Stimulated activated effector memory CD8-positive, alpha-beta T cell treated with anti-CD3 and anti-CD28 coated beads, Interleukin-12 subunit alpha, Interleukin-12 subunit beta, amount 100 ng/mL, for 72 hours (primary cell): Measurements from ENCODE around the gene PGM1.

Source experiments
- ATAC-seq: fragments of 150-1000 bp; cut with Tn5 transposase; 2 replicates; pipeline ENCODE4 v1.10.0; 2021
- DNase-seq, 2 donors: peaks; one replicate each; pipeline ENCODE4 v3.0.0; 2021 to 2022; ENCODE audit warnings: low spot score in 2 of 2
- H3K27ac Mint-ChIP-seq: one replicate; pipeline ENCODE4 v1.8.0; 2022; ENCODE audit warnings: mild to moderate bottlenecking, mixed read lengths
- H3K36me3 Mint-ChIP-seq: one replicate; pipeline ENCODE4 v1.8.0; 2022; ENCODE audit warnings: mild to moderate bottlenecking, mixed read lengths
- H3K4me1 Mint-ChIP-seq: one replicate; pipeline ENCODE4 v1.8.0; 2022; ENCODE audit warnings: mixed read lengths
- H3K4me3 Mint-ChIP-seq: one replicate; pipeline ENCODE4 v1.8.0; 2022; ENCODE audit warnings: mild to moderate bottlenecking, mixed read lengths
- H3K9me3 Mint-ChIP-seq: one replicate; pipeline ENCODE4 v1.8.0; 2022; ENCODE audit warnings: mixed read lengths

Gene PGM1

DNA sequence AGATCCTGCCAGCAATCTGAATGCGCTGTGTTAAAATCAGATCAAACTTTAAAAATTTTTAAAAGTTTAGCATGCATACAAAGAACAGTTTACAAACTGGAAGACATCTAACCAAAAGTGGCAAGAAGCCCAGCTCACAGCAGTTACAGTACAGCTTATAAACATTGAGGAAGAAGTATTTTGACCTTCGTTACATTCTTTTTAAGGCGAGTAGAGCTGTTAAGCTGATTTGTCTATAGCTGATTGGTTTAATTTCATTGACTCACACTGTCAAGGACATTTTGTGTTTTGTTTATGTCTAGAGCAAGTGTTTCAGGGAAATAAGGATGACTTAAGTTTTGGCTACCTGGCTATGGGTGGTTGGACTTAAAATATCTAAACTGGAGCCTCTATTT is 3.0 kb upstream of the PGM1 start:
- peaks cover 20% of the 10 kb centered on the region for H3K36me3 Mint-ChIP-seq
- H3K27ac Mint-ChIP-seq = no peak overlapping the region
- H3K4me3 Mint-ChIP-seq = no peak overlapping the region
- DNase-seq (no peak), ATAC-seq (no peak)
- H3K4me1 Mint-ChIP-seq = peaks cover 19% of the 10 kb centered on the region
- no peaks in the 10 kb centered on the region for H3K9me3 Mint-ChIP-seq

- H3K27ac Mint-ChIP-seq = peak overlapping the region; percentile 97
- H3K36me3 Mint-ChIP-seq = peaks cover 30% of the 10 kb centered on the region
- no peak for ATAC-seq
- H3K4me3 Mint-ChIP-seq = peak overlapping the region; percentile 96
- H3K9me3 Mint-ChIP-seq = no peaks in the 10 kb centered on the region
- no peak for DNase-seq
- peaks cover 38% of the 10 kb centered on the region for H3K4me1 Mint-ChIP-seq
Observed at GRCh38 chr1:63592536-63593302, 492 bp upstream of the PGM1 start.

DNA sequence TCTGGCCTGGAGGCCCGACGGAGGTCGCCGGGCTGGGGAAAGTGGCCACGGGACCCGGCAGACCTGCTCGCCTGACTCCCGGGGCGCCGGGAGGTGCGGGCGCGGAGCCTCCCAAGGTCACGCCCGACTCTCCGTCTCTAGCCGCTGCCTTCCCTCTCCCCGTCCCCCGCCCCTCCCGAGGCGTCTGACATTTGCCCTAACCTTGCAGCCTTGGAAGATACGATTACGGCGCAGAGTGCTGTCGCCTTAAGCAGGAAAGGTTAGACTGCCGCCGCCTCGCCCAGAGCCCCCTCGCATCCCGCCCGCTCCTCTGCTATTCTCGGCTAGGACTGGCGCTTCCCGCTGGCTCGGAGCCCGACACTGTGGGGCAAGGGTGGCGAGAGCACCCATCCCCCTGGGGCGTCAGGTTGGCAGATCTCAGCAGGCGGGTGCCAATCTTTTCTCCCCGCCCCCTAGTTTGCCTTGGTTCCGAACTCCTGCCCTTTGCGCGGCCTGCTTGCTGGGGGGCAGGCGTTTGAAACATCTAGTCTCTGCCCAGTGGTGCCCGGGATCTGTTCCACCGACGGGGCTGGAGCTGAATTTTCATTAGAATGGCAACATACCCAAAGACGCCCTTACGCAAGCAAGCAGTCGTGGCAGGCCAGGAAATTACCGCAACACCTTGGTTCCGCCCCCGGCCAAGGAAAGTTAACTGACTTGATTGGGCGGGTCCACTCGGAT is 835 bp downstream of the PGM1 start:
- Mint-ChIP-seq H3K27ac (peak overlapping the region; percentile 97), H3K36me3 (peaks cover 30% of the 10 kb centered on the region), H3K9me3 (no peaks in the 10 kb centered on the region), H3K4me3 (peak overlapping the region; percentile 96), H3K4me1 (peaks cover 38% of the 10 kb centered on the region)
- peak; percentile 76 for ATAC-seq
- peak; percentile 47 to 86 for DNase-seq

DNA sequence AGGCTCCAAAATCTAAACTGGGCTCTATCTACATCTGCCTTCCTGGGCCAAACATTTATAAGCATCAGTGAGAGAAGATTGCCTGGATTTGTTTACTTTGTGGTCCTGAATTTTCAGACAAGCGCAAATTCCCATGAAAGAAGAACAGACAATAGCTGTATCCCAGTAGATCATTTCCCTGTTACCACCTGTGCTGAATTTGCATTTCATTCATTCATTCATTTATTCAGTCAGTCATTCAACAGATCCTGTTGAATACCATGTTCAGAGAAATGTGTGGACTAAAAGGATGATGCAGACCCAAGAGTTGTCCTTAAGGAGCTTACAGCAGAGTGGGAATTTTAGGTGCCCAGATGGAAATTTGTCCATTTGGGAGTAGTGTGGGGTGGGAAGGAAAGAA is 2.2 kb downstream of the PGM1 start:
- Mint-ChIP-seq H3K9me3 (no peaks in the 10 kb centered on the region), H3K4me3 (peak overlapping the region; percentile 2), H3K36me3 (peaks cover 30% of the 10 kb centered on the region), H3K27ac (no peak overlapping the region), H3K4me1 (peaks cover 42% of the 10 kb centered on the region)
- ATAC-seq = no peak
- no peak for DNase-seq

DNA sequence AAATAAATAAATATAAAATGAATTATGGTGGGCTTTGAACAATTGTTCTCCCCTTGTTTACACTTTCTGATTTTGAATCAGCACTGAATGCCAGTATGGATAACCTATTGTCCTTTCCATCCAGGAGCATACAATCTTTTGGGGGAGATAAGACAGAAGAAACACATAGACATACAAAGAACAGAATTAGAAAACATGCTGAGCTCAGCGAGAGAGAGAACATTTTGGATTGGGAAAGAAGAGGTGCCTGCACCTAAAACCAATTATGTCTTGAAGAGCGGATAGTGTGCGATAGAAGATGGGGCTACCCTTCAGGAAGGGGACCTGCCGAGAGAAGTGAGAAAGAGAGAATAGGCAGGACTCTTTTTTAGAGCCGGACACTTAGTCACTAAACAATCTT is 6.6 kb downstream of the PGM1 start:
- no peaks in the 10 kb centered on the region for H3K9me3 Mint-ChIP-seq
- H3K4me3 Mint-ChIP-seq = no peak overlapping the region
- DNase-seq = no peak
- ATAC-seq = no peak
- H3K36me3 Mint-ChIP-seq = peaks cover 15% of the 10 kb centered on the region
- H3K27ac Mint-ChIP-seq = no peak overlapping the region
- peaks cover 45% of the 10 kb centered on the region for H3K4me1 Mint-ChIP-seq

DNA sequence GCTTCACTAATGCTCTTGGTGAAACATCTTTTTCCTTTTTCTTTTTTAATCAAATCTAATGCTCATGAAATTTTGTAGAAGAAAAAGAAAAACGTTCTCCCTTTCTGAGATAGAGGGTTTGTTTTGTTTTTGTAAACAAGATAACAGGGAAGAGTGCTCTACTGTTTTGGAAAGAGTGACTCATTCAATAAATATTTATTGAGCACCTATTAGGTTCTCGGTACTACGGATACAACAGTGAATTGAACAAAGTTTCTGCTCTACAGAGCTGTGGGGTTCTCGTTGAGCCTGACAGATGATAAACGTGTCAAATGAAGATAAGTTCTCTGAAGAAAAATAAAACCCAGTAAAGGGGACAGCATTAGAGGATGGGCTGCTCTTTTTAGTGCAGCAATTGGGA is 7.0 kb downstream of the PGM1 start:
- Mint-ChIP-seq H3K36me3 (peaks cover 15% of the 10 kb centered on the region), H3K27ac (no peak overlapping the region), H3K4me3 (no peak overlapping the region), H3K4me1 (peaks cover 46% of the 10 kb centered on the region), H3K9me3 (no peaks in the 10 kb centered on the region)
- no peak for ATAC-seq
- no peak for DNase-seq

GRCh38 chr1:63601061-63601460 is 7.8 kb downstream of the PGM1 start:
- DNase-seq (no peak), ATAC-seq (no peak)
- Mint-ChIP-seq H3K27ac (no peak overlapping the region), H3K36me3 (peaks cover 14% of the 10 kb centered on the region), H3K9me3 (no peaks in the 10 kb centered on the region), H3K4me1 (peaks cover 38% of the 10 kb centered on the region), H3K4me3 (no peak overlapping the region)

- H3K27ac Mint-ChIP-seq = no peak overlapping the region
- no peaks in the 10 kb centered on the region for H3K9me3 Mint-ChIP-seq
- ATAC-seq (no peak), DNase-seq (no peak)
- no peak overlapping the region for H3K4me3 Mint-ChIP-seq
- H3K36me3 Mint-ChIP-seq = peaks cover 10% of the 10 kb centered on the region
- peaks cover 34% of the 10 kb centered on the region for H3K4me1 Mint-ChIP-seq
Observed at GRCh38 chr1:63601463-63601862, 8.3 kb downstream of the PGM1 start.

GRCh38 chr1:63601912-63602311 is 8.7 kb downstream of the PGM1 start:
- DNase-seq (no peak), ATAC-seq (no peak)
- Mint-ChIP-seq H3K9me3 (no peaks in the 10 kb centered on the region), H3K4me3 (no peak overlapping the region), H3K36me3 (peaks cover 6% of the 10 kb centered on the region), H3K27ac (no peak overlapping the region), H3K4me1 (peaks cover 30% of the 10 kb centered on the region)

- ATAC-seq (no peak), DNase-seq (no peak)
- Mint-ChIP-seq H3K4me3 (no peak overlapping the region), H3K4me1 (peaks cover 28% of the 10 kb centered on the region), H3K9me3 (no peaks in the 10 kb centered on the region), H3K27ac (no peak overlapping the region), H3K36me3 (peaks cover 5% of the 10 kb centered on the region)
Observed at GRCh38 chr1:63602629-63603028, 9.4 kb downstream of the PGM1 start.

- Mint-ChIP-seq H3K4me3 (no peak overlapping the region), H3K36me3 (peaks cover 5% of the 10 kb centered on the region), H3K27ac (no peak overlapping the region), H3K4me1 (peaks cover 35% of the 10 kb centered on the region), H3K9me3 (no peaks in the 10 kb centered on the region)
- ATAC-seq = no peak
- no peak for DNase-seq
Observed at GRCh38 chr1:63603810-63604209, 10.6 kb downstream of the PGM1 start.

DNA sequence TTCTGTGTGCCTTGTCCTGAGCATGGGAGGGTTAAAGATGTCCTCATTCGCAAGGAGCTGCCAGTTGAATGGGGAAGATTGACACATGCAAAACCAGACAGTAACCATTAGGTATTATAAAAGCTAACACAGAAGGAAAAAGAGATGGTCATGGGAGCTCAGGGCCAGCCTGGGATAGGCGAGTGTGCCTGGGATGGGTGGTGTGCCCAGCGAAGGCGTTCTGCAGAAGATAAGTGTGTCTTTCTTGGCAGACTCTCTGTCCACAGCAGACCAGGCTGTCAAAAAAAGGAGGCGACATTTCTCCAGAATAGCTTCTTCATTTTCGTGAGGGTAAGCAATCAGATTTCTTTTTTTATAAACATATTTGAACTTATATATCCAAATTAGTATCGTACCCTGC is 14.1 kb downstream of the PGM1 start:
- ATAC-seq (no peak), DNase-seq (no peak)
- Mint-ChIP-seq H3K4me1 (peaks cover 43% of the 10 kb centered on the region), H3K36me3 (no peaks in the 10 kb centered on the region), H3K27ac (no peak overlapping the region), H3K9me3 (no peaks in the 10 kb centered on the region), H3K4me3 (no peak overlapping the region)

- H3K4me1 Mint-ChIP-seq = peaks cover 22% of the 10 kb centered on the region
- no peak for ATAC-seq
- no peak overlapping the region for H3K4me3 Mint-ChIP-seq
- DNase-seq = no peak
- no peaks in the 10 kb centered on the region for H3K36me3 Mint-ChIP-seq
- peak overlapping the region; percentile 29 for H3K27ac Mint-ChIP-seq
- no peaks in the 10 kb centered on the region for H3K9me3 Mint-ChIP-seq
Observed at GRCh38 chr1:63611231-63611630, 18.0 kb downstream of the PGM1 start.

DNA sequence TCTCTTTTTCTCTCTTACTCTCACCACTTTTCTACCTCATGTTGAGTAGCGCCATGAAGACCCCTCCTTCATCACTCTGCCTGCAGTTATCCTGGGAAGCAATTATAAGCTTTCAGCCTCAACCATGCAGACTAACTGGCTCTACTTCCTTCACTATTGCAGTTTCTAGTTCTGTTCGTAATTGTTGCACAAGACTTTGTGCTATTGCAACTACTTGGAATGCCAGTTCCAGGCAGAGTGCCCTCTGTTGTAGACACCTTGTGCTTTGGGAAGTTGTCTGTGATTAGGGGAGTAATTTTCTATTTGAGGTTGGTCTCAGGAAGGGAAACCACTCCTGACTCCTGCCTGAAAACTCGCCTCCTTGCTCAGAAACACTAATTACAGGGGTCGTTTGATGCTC is 19.4 kb downstream of the PGM1 start:
- Mint-ChIP-seq H3K27ac (no peak overlapping the region), H3K36me3 (peaks cover under 1% of the 10 kb centered on the region), H3K4me3 (no peak overlapping the region), H3K4me1 (peaks cover 22% of the 10 kb centered on the region), H3K9me3 (no peaks in the 10 kb centered on the region)
- no peak for DNase-seq
- no peak for ATAC-seq

GRCh38 chr1:63612971-63613370 is 19.8 kb downstream of the PGM1 start:
- DNase-seq (no peak), ATAC-seq (no peak)
- Mint-ChIP-seq H3K4me1 (peaks cover 22% of the 10 kb centered on the region), H3K36me3 (peaks cover 5% of the 10 kb centered on the region), H3K4me3 (no peak overlapping the region), H3K9me3 (no peaks in the 10 kb centered on the region), H3K27ac (no peak overlapping the region)

DNA sequence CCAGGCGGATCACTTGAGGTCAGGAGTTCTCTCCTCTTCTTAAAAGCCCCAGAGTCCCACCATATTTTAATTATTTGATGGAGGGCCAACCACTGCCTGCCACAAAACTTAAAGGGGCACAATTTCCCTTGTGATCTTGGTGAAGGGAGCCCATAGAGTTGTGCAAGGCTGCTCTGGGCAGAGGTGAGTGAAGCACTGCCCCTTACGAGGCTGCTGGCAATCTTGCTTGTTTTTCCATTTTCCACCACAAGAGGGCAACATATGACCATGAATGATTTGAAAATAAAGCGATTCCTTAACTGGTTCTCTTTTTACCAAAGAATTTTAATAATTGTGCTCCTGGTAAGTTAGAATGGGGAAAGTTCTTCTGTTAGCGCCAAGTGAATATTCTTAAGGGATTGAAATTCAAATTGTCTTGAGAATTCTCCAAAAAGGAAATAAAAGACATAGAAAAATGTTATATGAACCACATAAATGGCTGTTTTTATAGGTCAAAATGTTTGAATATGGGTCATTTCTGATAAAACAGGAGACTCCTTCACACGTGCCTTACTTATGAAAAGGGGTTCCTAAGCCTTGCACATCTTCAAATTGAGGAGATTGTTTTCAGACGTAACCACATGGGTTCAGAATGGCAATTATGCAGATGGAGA is 22.7 kb downstream of the PGM1 start:
- H3K4me3 Mint-ChIP-seq = no peak overlapping the region
- H3K36me3 Mint-ChIP-seq = peaks cover 5% of the 10 kb centered on the region
- H3K27ac Mint-ChIP-seq = no peak overlapping the region
- ATAC-seq (peak; percentile 52), DNase-seq (peak; percentile 57 to 78)
- no peaks in the 10 kb centered on the region for H3K9me3 Mint-ChIP-seq
- H3K4me1 Mint-ChIP-seq = peaks cover 4% of the 10 kb centered on the region
